Brain microvascular endothelial cell (primary cell): ENCODE measurements around the gene PCBP3.

Source experiments
- DNase-seq: peaks from one replicate; pipeline ENCODE4 v3.0.0-alpha.2; 2020
- H3K27ac ChIP-seq: fragments of 250-450 bp; sonication (Bioruptor Pico); 2 replicates; pipeline ENCODE4 v1.5.1; 2020; ENCODE audit warnings: mild to moderate bottlenecking, moderate library complexity
- H3K27me3 ChIP-seq: fragments of 250-450 bp; sonication (Bioruptor Pico); replicated peaks from 2 replicates; pipeline ENCODE4 v1.5.1; 2020; ENCODE audit warnings: mild to moderate bottlenecking
- H3K36me3 ChIP-seq: fragments of 250-450 bp; sonication (Bioruptor Pico); replicated peaks from 2 replicates; pipeline ENCODE4 v1.5.1; 2020; ENCODE audit warnings: mild to moderate bottlenecking
- H3K4me3 ChIP-seq: 2 replicates; pipeline ENCODE4 v1.5.1; 2011; ENCODE audit warnings: low read depth, mild to moderate bottlenecking, control low read depth, low read length, moderate library complexity
- CTCF ChIP-seq: IDR thresholded peaks from 2 replicates; pipeline ENCODE4 v1.5.1; 2011; ENCODE audit warnings: low read depth, mild to moderate bottlenecking, moderate library complexity, low read length, control low read depth, inconsistent platforms; ENCODE audit errors: missing control alignments
- in situ Hi-C: cut with HindIII; loops from 2 replicates; pipeline ENCODE4 v1.10.0; 2017; ENCODE audit warnings: low sequenced_read_pairs, low pct_ligation_motif_present

PCBP3 gene

GRCh38 chr21:45962531-45963231 is 319.2 kb downstream of the PCBP3 start:
- in situ Hi-C loops = no loop called here
- H3K36me3 ChIP-seq = no peaks in the 10 kb centered on the region
- no peak overlapping the region for H3K4me3 ChIP-seq
- TF ChIP-seq CTCF = no peak
- H3K27me3 ChIP-seq = no peaks in the 10 kb centered on the region
- H3K27ac ChIP-seq = no peak overlapping the region
- no peak for DNase-seq

- no peak for TF ChIP-seq CTCF
- no peak for DNase-seq
- Histone ChIP-seq H3K36me3 (no peaks in the 10 kb centered on the region), H3K4me3 (no peak overlapping the region), H3K27me3 (no peaks in the 10 kb centered on the region), H3K27ac (no peak overlapping the region)
- in situ Hi-C loops = no loop called here
These were observed 319.7 kb downstream of the PCBP3 start for GRCh38 chr21:45963232-45963570.

GRCh38 chr21:45964649-45965048 is 321.1 kb downstream of the PCBP3 start:
- no peak for TF ChIP-seq CTCF
- Histone ChIP-seq H3K27ac (no peak overlapping the region), H3K27me3 (no peaks in the 10 kb centered on the region), H3K36me3 (no peaks in the 10 kb centered on the region), H3K4me3 (no peak overlapping the region)
- in situ Hi-C loops = no loop called here
- no peak for DNase-seq

- H3K36me3 ChIP-seq = no peaks in the 10 kb centered on the region
- no peak for DNase-seq
- no peak overlapping the region for H3K4me3 ChIP-seq
- in situ Hi-C loops = no loop called here
- H3K27me3 ChIP-seq = no peaks in the 10 kb centered on the region
- H3K27ac ChIP-seq = no peak overlapping the region
- TF ChIP-seq CTCF = no peak
These were observed 321.7 kb downstream of the PCBP3 start for GRCh38 chr21:45965084-45965809.

GRCh38 chr21:45966791-45967394 is 323.4 kb downstream of the PCBP3 start:
- no peak overlapping the region for H3K27ac ChIP-seq
- in situ Hi-C loops = no loop called here
- DNase-seq = no peak

More at GRCh38 chr21:45966791-45967394, 323.4 kb downstream of the PCBP3 start:
- Histone ChIP-seq H3K4me3 (no peak overlapping the region), H3K36me3 (no peaks in the 10 kb centered on the region), H3K27me3 (no peaks in the 10 kb centered on the region)
- TF ChIP-seq CTCF = no peak
